ENCODE data around the gene KDSR.

DNA sequence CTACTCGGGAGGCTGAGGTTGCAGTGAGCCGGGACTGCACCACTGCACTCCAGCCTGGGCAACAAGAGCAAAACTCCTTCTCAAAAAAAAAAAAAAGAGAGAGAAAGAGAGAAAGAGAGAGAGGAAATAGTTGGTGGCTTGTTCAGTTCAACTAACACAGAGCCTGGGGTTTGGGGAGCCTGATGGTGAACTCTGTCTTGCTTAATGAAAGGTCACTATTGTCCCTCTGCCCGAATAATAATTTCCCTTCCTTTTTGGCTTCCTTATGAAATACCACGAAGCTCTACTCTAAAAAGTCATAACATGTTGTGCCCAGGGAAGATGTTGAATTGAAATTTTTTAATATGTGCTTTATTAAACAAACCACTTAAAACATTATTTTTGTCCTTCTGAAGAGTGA is 64.8 kb downstream of the KDSR start:
- TF ChIP-seq POLR2A (IDR thresholded peaks at IDR 0.05): no peak
- TF ChIP-seq POLR2AphosphoS5 (IDR thresholded peaks at IDR 0.05): peak in 1 of 4 donors; percentile 22

Data from sigmoid colon (tissue), 4 donors.